ENCODE data around the gene CEP20. TPM values are rescaled to one million over a fixed set of nuclear protein-coding genes. Genes with fewer than 3 reads are reported as not detected.

The CEP20 gene
- total RNA-seq, 1 donor, result 16.7 TPM

DNA sequence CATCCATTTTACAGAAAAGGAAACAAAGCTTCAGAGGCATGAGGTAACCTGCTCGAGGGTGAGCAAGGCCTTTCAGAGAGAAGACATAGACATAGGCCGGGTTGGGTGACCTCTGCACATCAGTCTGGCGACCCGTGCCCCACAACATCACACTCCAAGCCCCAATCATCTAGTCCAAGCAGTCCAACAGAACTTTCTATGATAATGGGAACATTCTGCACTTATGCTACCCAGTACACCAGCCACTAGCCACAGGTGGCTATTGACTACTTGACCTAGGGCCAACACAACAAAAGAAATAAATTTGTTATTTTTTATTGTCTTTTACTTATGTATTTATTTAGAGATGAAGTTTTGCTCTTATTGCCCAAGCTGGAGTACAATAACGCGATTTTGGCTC, 52.3 kb downstream of the CEP20 start:
- no peak for DNase-seq (ENCODE audit: low read depth in 2 of 3, low spot score in 2 of 3)

DNA sequence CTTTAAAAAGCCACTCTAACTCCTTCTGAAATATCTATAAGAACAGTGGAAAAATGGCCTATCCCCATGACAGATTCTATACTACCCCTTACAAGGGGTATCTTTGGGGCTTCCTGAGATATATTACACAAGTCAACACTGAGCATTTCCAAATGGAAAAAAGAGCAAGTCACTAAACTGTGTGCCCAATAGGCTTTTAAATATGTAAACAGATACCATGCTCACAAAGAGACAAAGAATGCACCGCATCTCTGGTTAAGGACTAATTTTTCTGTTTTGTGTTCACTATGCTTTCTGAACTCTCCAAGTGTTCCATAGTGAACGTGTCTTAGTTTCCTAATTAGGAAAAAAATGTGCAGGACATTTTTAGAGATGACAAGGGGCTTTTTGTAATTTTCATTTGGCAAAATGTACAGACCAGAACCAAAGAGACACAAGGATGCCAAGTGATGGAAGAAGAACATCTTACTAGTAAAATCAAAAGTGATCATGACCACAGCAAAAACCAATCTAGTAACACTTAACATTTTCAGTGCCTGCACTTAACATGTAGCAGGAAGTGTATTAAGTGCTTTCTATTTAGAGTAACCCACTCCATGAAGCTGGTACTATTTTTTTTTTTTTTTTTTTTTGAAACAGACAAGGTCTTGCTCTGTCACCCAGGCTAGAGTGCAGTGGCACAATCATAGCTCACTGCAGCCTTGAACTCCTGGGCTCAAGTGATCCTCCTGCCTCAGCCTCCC, 53.1 kb downstream of the CEP20 start:
- DNase-seq (ENCODE audit: low read depth in 2 of 3, low spot score in 2 of 3), result no peak

DNA sequence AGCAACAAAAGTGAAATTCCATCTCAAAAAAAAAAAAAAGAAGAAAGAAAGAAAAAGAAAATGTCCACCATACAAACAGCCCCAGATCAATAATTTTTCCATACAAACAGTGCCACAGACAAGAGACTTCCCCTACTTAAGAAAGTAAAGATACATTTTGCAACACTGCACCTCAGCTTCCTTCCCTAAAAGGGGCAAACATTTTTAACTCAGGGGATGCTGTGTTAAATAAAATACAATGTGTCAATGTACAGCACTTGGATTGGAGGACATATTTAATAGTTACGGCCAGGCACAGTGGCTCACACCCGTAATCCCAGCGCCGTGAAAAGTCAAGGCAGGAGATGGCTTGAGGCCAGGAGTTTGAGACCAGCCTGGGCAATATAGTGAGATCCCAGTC, 53.9 kb downstream of the CEP20 start:
- no peak for DNase-seq (ENCODE audit: low read depth in 2 of 3, low spot score in 2 of 3)

DNA sequence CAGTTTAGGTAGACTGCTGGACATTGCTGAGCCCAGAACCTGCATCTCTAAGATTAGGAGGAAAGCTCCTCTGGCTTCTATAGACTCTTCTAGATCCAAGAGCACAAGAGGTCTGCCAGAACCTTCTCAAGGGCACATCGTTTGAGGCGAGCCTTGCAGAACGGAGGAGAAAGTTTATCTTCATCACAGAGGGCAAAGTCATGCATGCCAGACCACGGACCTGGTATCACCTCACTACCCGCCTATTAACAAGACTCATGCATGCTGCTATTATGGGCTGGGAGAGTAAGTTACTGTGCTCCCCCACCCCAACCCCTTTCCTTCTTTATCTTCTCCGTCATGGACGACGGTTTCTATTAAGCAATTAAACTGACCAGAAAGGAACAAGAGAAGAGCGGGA, 54.9 kb downstream of the CEP20 start:
- DNase-seq (ENCODE audit: low read depth in 2 of 3, low spot score in 2 of 3), result no peak

GRCh38 chr16:15832241-15832640, 56.2 kb downstream of the CEP20 start:
- no peak for DNase-seq (ENCODE audit: low read depth in 2 of 3, low spot score in 2 of 3)

GRCh38 chr16:15830832-15831451, 57.5 kb downstream of the CEP20 start:
- peak in 1 of 3 donors; percentile 46 for DNase-seq (ENCODE audit: low read depth in 2 of 3, low spot score in 2 of 3)

- no peak for DNase-seq (ENCODE audit: low read depth in 2 of 3, low spot score in 2 of 3)
These were observed 58.9 kb downstream of the CEP20 start for GRCh38 chr16:15829460-15829859.

GRCh38 chr16:15827709-15828343, 60.6 kb downstream of the CEP20 start:
- DNase-seq (ENCODE audit: low read depth in 2 of 3, low spot score in 2 of 3), result no peak

- no peak for DNase-seq (ENCODE audit: low read depth in 2 of 3, low spot score in 2 of 3)
These were observed 61.1 kb downstream of the CEP20 start for GRCh38 chr16:15827299-15827698.

DNA sequence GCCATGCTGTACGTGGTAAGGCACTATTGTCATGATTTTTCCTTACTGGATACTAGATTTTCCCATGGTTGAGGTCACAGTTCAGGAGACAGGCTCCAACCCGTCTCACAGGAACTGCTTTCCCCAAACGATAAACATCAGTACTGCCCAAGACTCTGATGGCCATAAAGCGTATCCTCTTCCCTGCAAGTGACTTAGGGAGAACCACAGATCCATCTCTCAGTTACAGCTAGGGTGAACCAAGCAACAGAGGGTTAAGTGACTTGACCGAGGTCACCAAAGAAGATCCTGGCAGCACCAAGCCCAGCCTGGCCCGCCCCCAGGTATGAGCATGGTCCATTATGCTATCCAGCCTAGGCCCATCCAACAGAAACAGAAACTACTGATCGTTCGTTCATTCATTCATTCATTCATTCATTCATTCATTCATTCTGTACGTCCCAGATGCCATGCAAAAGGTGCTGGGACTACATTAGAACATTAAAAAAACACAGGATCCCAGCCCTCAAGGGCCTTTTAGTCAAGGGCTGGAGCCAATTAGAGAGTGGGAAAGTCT, 62.6 kb downstream of the CEP20 start:
- no peak for DNase-seq (ENCODE audit: low read depth in 2 of 3, low spot score in 2 of 3)

DNA sequence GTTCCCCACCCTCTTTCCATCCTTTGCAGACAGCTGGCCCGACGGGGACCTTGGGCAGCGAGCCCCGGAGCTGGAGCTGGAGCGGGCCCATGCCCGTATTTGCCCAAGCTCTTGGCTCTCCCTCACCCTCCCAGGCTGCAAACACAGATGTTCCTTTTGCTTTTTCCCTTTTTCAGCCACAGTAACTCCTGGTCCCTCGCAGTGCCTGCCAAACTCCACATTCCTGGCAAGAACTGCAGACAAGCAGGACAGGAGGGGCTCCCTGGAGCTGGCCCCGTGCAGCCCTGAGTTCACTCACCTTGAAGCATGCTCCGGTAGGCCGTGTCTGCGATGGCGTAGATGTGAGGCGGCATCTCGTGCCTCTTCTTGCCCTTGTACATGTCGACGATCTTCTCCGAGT, 65.4 kb downstream of the CEP20 start:
- DNase-seq (ENCODE audit: low read depth in 2 of 3, low spot score in 2 of 3), result no peak

DNA sequence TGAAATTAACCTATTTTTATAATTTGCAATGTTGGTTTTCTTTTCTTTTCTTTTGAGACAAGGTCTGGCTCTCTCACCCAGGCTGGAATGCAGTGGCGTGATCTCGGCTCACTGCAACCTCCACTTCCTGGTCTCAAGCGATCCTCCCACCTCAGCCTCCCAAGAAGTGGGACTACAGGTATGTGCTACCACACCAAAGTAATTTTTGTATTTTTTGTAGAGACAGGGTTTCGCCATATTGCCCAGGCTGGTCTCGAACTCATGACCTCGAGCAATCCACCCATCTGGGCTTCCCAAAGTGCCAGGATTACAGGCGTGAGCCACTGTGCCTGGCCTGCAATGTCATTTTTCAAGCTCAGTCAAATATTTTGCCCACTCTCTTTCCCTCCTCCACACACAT, 67.6 kb downstream of the CEP20 start:
- DNase-seq (ENCODE audit: low read depth in 2 of 3, low spot score in 2 of 3), result no peak

GRCh38 chr16:15819046-15819445, 69.4 kb downstream of the CEP20 start:
- no peak for DNase-seq (ENCODE audit: low read depth in 2 of 3, low spot score in 2 of 3)

GRCh38 chr16:15817446-15817845, 71.0 kb downstream of the CEP20 start:
- no peak for DNase-seq (ENCODE audit: low read depth in 2 of 3, low spot score in 2 of 3)

DNA sequence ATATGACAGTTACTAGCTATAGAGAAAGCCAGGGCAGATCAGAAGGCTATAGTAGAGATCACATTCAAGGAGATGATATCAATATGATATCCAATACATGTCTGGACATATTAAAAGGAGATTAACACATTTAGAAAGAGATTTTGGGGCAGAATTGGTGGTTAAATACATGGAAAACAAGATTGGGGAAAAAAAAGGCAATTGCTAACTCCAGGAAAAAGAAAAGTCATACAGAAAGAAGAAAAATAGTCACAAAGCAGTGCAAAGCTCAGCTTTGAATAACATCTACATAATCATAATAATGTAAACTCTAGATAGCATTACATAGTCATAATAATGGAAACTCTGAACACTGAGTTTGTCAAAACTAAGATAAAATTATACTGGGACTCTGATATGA, 72.2 kb downstream of the CEP20 start:
- no peak for DNase-seq (ENCODE audit: low read depth in 2 of 3, low spot score in 2 of 3)

Small RNAs within 50 kb of the gene (small RNA-seq; reads per million reads assigned to genes)
- gene RNU6-213P, result not detected

Other genes with a start within 250 kb of the CEP20 start
- gene MARF1, start 245.4 kb downstream of the CEP20 start, total RNA-seq, result 25.0 TPM
- gene NDE1, start 238.4 kb downstream of the CEP20 start, total RNA-seq, result 39.3 TPM
- gene MYH11, start 31.6 kb downstream of the CEP20 start, total RNA-seq, result 0.27 TPM
- gene ABCC1, start 61.0 kb upstream of the CEP20 start, total RNA-seq, result 168 TPM

Measured in hematopoietic multipotent progenitor cell (in vitro differentiated cells).